ENCODE results near the gene PNPLA3.

Gene PNPLA3

DNA sequence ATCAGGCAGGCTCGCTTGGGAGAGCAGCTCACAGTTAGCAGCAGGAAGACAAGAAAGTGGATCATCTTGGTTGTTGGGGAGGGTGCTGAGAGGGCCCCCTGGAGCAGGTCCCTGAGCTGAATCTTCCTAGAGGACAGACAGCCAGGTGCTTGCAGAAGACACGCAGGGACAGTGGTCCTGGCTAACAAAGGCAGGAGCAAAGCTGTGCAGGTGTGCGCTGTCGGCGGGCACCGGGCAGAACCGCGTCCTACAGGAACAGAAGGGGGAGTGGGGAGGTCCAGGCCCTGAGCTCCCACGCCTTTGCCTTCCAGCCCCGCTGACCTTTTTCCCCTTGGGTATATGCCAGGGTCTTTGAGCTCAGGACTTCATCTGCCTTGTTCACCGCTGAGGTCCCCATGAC lies 70.4 kb downstream of the PNPLA3 start:
- DNase-seq (ENCODE audit: low spot score): no peak

GRCh38 chr22:43994416-43994815 lies 70.8 kb downstream of the PNPLA3 start:
- no peak for DNase-seq (ENCODE audit: low spot score)

DNA sequence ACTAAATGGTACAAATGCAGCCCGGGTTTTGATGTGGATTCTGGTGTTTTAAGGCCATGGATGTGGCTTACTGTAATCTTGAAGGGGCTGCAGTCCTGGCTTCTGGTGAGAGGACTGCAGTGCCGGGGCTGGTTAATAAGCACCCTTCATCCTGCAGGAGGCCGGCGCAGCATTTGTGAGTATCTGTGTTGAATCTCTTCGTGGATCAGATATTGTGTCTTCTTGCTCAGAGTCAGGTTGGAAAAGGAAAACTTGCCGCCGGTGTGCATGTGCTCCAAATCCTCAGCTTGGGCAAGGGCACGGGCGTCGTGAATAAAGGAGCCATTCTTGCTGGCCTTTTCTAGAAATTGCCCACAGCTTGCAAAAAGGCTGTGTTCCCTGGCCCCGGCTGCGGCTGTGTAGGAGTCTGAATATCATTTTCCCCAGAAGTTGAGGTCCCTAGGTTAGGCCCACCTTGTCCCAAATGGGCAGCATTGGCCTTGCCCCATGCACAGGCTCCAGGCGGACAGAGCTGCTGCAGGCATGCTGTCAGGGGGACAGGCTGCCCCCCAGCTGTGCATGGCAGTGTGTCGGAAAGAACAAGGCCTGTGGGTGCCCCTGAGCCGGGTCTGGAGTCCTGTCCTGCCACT lies 71.6 kb downstream of the PNPLA3 start:
- no peak for DNase-seq (ENCODE audit: low spot score)

DNA sequence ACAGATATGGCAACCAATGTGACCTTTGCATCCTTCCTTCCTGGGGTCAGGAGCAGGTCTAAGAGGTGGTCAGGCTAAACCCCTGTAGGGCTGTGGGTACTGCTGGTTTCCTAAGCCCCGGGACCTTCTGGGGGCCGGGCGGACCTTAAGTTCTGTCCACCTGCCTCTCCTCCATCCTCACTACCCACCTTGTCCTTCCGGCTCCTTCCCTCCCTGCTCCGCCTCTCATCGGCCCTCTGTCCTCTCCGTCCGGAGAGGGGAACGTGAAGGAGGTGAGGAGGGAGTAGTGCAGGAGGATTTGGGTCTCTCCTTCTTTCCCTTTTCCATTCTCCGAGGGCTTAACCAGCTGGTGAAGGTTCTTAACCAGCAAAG lies 72.2 kb downstream of the PNPLA3 start:
- no peak for DNase-seq (ENCODE audit: low spot score)

GRCh38 chr22:43996170-43996980 lies 72.8 kb downstream of the PNPLA3 start:
- no peak for DNase-seq (ENCODE audit: low spot score)

- DNase-seq (ENCODE audit: low spot score): no peak
Observed at GRCh38 chr22:43996981-43997265, 73.3 kb downstream of the PNPLA3 start.

Data from D341Med (cell line).